Body of pancreas (tissue), 4 donors: ENCODE measurements around the gene AKAP13. TPM values are rescaled to one million over a fixed set of nuclear protein-coding genes. Genes with fewer than 3 reads are reported as not detected.

Source experiments
- ATAC-seq: fragments of 150-250 bp; one replicate; pipeline ENCODE4 v1.9.1; 2016
- DNase-seq, 4 donors: peaks; one replicate each; pipeline ENCODE4 v3.0.0-alpha.2; 2019
- H3K27ac ChIP-seq, 4 donors: fragments of 200-600 bp; sonication (generic); 1 replicate in 3 of 4; 2 replicates in 1 of 4; pipeline versions ENCODE4 v1.5.1 to v1.6.1; 2016 to 2019; ENCODE audit warnings: mild to moderate bottlenecking in 1 of 4, mixed read lengths in 1 of 4, moderate library complexity in 1 of 4
- H3K27me3 ChIP-seq, 2 donors: fragments of 200-600 bp; sonication (generic); one replicate each; pipeline ENCODE4 v1.6.0; 2016; ENCODE audit warnings: mild to moderate bottlenecking in 1 of 2
- H3K36me3 ChIP-seq, 2 donors: fragments of 200-600 bp; sonication (generic); replicated peaks in 1 of 2; 2 replicates each; pipeline ENCODE4 v1.5.1; 2016; ENCODE audit warnings: low read depth in 2 of 2; ENCODE audit not compliant: insufficient read depth in 1 of 2
- H3K4me1 ChIP-seq: fragments of 200-600 bp; sonication (generic); one replicate; pipeline ENCODE4 v1.6.0; 2016
- H3K4me3 ChIP-seq, 2 donors: fragments of 200-600 bp; sonication (generic); 1 replicate in 1 of 2; 2 replicates in 1 of 2; pipeline ENCODE4 v1.5.1; 2016 to 2019
- H3K9me3 ChIP-seq, 3 donors: fragments of 200-600 bp; sonication (generic); 1 replicate in 2 of 3; 2 replicates in 1 of 3; pipeline ENCODE4 v1.5.1; 2016
- CTCF ChIP-seq, 7 experiments: fragments of 450-650 bp in 4 of 7; fragments of 200-600 bp in 3 of 7; sonication (generic) in 3 of 7; IDR thresholded peaks; one replicate each; pipeline ENCODE4 v1.5.1; 2016 to 2019; ENCODE audit warnings: antibody characterized with exemption in 7 of 7
- POLR2A ChIP-seq, 3 donors: fragments of 450-650 bp; IDR thresholded peaks; one replicate each; pipeline ENCODE4 v1.6.1; 2016; ENCODE audit warnings: antibody characterized with exemption in 3 of 3, mild to moderate bottlenecking in 2 of 3
- WGBS, 2 donors: methylation state at CpG; one replicate each; pipeline ENCODE4 v1.1.5; 2017; 5-methylcytosine and 5-hydroxymethylcytosine counted together
- intact Hi-C: fragments of 100-400 bp; cut with DNase I; formaldehyde crosslinking; loops from one replicate; pipeline ENCODE4 v1.15.1; 2023
- total RNA-seq, 2 donors: library from RNA; depleted of rRNA; stranded (reverse); fragments of >200 nt; gene quantifications; one replicate each; pipeline ENCODE4 v1.1.0, GENCODE V29; 2016

The AKAP13 gene
- total RNA-seq, 2 donors from 2014 or later, result 102 to 160 TPM

- ATAC-seq (no peak), DNase-seq (no peak)
- TF ChIP-seq POLR2A (IDR thresholded peaks at IDR 0.05) (no peak), CTCF (IDR thresholded peaks at IDR 0.05) (no peak)
- no peak overlapping the region for H3K27ac ChIP-seq
- H3K4me3 ChIP-seq, result no peak overlapping the region
- peaks cover 6% of the 10 kb centered on the region for H3K4me1 ChIP-seq
- H3K9me3 ChIP-seq, result no peaks in the 10 kb centered on the region
- no peaks in the 10 kb centered on the region for H3K36me3 ChIP-seq
- no peaks in the 10 kb centered on the region for H3K27me3 ChIP-seq
- intact Hi-C loops, result no loop called here
- WGBS, 2 donors, result 45% methylated on average over 4 of the region's 4 CpGs
Observed at GRCh38 chr15:85503151-85503799, 122.9 kb downstream of the AKAP13 start.

- H3K4me3 ChIP-seq, result no peak overlapping the region
- ATAC-seq (peak; percentile 64), DNase-seq (peak; percentile 49 to 68 (median 56))
- H3K27me3 ChIP-seq, result no peaks in the 10 kb centered on the region
- H3K27ac ChIP-seq, result peak overlapping the region in 3 of 4 donors; percentile 9 to 31 (median 18)
- intact Hi-C loops, result no loop called here
- TF ChIP-seq POLR2A (IDR thresholded peaks at IDR 0.05) (no peak), CTCF (IDR thresholded peaks at IDR 0.05) (peak; percentile 21 to 72 (median 53))
- peaks cover 2% of the 10 kb centered on the region for H3K4me1 ChIP-seq
- no peaks in the 10 kb centered on the region for H3K36me3 ChIP-seq
- WGBS, 2 donors, result 64 to 68% methylated on average over 8 of the region's 8 CpGs
- H3K9me3 ChIP-seq, result no peaks in the 10 kb centered on the region
Observed at GRCh38 chr15:85504749-85505676, 124.6 kb downstream of the AKAP13 start.

- intact Hi-C loops, result no loop called here
- 85% methylated on average over 2 of the region's 2 CpGs for WGBS, 2 donors
Observed at GRCh38 chr15:85507114-85507513, 126.7 kb downstream of the AKAP13 start.

GRCh38 chr15:85509973-85510372, 129.6 kb downstream of the AKAP13 start:
- H3K4me3 ChIP-seq, result no peak overlapping the region
- 90 to 92% methylated on average over 3 of the region's 3 CpGs for WGBS, 2 donors
- no peak overlapping the region for H3K27ac ChIP-seq
- no peaks in the 10 kb centered on the region for H3K9me3 ChIP-seq
- intact Hi-C loops, result no loop called here
- ATAC-seq, result no peak
- no peaks in the 10 kb centered on the region for H3K27me3 ChIP-seq
- peaks cover 9% of the 10 kb centered on the region for H3K4me1 ChIP-seq
- no peak for TF ChIP-seq CTCF (IDR thresholded peaks at IDR 0.05)
- no peak for TF ChIP-seq POLR2A (IDR thresholded peaks at IDR 0.05)
- DNase-seq, result no peak
- no peaks in the 10 kb centered on the region for H3K36me3 ChIP-seq

More at GRCh38 chr15:85507114-85507513, 126.7 kb downstream of the AKAP13 start:
- ATAC-seq (no peak), DNase-seq (no peak)
- no peak for TF ChIP-seq POLR2A (IDR thresholded peaks at IDR 0.05)
- TF ChIP-seq CTCF (IDR thresholded peaks at IDR 0.05), result no peak
- H3K4me3 ChIP-seq, result no peak overlapping the region
- no peak overlapping the region for H3K27ac ChIP-seq
- no peaks in the 10 kb centered on the region for H3K27me3 ChIP-seq
- H3K9me3 ChIP-seq, result no peaks in the 10 kb centered on the region
- no peaks in the 10 kb centered on the region for H3K4me1 ChIP-seq
- no peaks in the 10 kb centered on the region for H3K36me3 ChIP-seq
